H1 (cell line): Measurements from ENCODE around the gene AGAP3. TPM values are rescaled to one million over a fixed set of nuclear protein-coding genes. Genes with fewer than 3 reads are reported as not detected.

Experiments used
- CREB1 ChIP-seq: IDR thresholded peaks from 2 replicates; pipeline ENCODE4 v1.6.1; 2012; ENCODE audit warnings: inconsistent platforms
- polyA plus RNA-seq, 7 experiments: library from polyadenylated mRNA; depleted of rRNA in 3 of 7; stranded (reverse) in 5 of 7; unstranded in 2 of 7; fragments of >200 nt in 5 of 7; fragments of 200-250 nt in 2 of 7; gene quantifications; 1 replicate in 5 of 7; 2 replicates in 1 of 7; 4 replicates in 1 of 7; pipeline versions ENCODE4 v1.2.1 to v1.2.3, GENCODE V29; 2011 to 2013; ENCODE audit warnings: missing spikeins in 2 of 7, mixed read lengths in 2 of 7
- total RNA-seq: library from RNA; stranded (reverse); fragmentation: NEBNext Ultra II Directional; extraction: Animal tissue kit (Norgen Biotek cat#: 25700); gene quantifications from 2 replicates; pipeline ENCODE4 v1.2.1, GENCODE V29; 2021

Gene AGAP3
- total and polyA plus RNA-seq, 2 of the 8 experiments (the other 6 are each of a cell fraction or from before 2014, with no cell fraction given), result 66.4 to 120 TPM

DNA sequence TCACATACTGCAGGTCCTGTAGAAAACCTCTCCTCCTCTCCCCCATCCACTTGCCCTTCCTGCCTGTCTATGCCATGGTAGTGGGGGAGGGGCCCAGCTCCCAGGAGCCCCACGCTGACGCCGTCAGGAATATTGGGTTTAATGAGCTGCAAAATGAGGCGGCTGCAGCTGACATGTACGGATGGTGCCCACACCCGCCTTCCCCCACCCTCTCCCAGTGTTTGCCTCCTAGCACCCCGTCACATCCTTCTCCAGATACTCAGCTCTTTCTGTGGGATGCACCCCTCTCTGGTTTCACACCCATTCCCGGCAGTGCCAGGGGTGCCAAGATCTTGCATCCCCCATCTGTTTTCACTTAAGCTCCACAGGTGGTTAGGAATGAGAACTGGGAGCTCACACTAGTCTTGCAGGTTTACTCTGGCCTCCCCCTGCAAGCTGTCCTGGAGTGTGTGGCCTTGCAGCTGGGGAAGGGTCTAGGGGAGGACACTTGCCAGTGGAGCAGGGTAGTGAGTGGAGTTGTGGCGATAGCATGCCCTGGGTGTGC is 55.1 kb downstream of the AGAP3 start (continued):
- no peak for TF ChIP-seq CREB1
